ENCODE measurements around the gene PAN2. TPM values are rescaled to one million over a fixed set of nuclear protein-coding genes. Genes with fewer than 3 reads are reported as not detected.

The PAN2 gene
- total RNA-seq, 2 donors from 2014 or later, result 14.5 to 18.4 TPM

DNA sequence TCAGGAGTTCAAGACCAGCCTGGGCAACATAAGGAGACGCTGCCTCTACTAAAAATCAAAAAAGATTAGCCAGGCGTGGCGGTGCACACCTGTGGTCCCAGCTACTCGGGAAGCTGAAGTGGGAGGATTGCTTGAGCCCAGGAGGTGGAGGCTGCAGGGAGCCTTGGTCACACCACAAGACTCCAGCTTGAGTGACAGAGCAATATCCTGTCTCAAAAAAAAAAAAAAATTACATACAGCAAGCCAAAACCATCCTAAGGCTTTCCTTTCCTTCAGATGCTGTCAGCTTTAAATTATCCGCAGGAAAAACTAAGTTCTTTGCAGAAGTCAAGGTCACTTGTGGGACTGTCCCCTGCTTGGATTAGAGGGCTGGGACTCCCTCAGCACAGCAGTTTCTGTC is 35.0 kb downstream of the PAN2 start:
- H3K4me3 ChIP-seq, result peak overlapping the region; percentile 65 to 90
- TF ChIP-seq, protein P1, sequence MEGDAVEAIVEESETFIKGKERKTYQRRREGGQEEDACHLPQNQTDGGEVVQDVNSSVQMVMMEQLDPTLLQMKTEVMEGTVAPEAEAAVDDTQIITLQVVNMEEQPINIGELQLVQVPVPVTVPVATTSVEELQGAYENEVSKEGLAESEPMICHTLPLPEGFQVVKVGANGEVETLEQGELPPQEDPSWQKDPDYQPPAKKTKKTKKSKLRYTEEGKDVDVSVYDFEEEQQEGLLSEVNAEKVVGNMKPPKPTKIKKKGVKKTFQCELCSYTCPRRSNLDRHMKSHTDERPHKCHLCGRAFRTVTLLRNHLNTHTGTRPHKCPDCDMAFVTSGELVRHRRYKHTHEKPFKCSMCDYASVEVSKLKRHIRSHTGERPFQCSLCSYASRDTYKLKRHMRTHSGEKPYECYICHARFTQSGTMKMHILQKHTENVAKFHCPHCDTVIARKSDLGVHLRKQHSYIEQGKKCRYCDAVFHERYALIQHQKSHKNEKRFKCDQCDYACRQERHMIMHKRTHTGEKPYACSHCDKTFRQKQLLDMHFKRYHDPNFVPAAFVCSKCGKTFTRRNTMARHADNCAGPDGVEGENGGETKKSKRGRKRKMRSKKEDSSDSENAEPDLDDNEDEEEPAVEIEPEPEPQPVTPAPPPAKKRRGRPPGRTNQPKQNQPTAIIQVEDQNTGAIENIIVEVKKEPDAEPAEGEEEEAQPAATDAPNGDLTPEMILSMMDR (IDR thresholded peaks at IDR 0.05), result no peak
- no peaks in the 10 kb centered on the region for H3K9me3 ChIP-seq
- H3K36me3 ChIP-seq, result peaks cover 9% of the 10 kb centered on the region
- H3K27ac ChIP-seq, result peak overlapping the region; percentile 88 to 91
- DNase-seq (ENCODE audit: low spot score), result no peak
- no peaks in the 10 kb centered on the region for H3K27me3 ChIP-seq
- H3K4me1 ChIP-seq, result peaks cover 0 to 58% of the 10 kb centered on the region in 2 donors

DNA sequence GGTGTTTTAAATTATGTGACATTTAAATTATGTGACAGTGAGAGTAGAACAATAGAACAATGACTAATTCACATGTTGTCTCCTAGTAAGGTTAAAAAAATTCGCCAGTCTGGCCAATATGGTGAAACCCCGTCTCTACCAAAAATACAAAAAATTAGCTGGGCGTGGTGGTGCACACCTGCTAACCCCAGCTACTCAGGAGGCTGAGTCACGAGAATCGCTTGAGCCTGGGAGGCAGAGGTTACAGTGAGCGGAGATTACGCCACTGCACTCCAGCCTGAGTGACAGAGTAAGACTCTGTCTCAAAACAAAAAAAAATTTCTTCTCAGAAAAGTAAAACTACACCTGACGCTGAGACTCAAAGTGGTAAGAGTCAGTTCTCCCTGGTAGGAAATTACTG is 36.4 kb downstream of the PAN2 start:
- Histone ChIP-seq H3K4me1 (peaks cover 0 to 69% of the 10 kb centered on the region in 2 donors), H3K27ac (no peak overlapping the region)

DNA sequence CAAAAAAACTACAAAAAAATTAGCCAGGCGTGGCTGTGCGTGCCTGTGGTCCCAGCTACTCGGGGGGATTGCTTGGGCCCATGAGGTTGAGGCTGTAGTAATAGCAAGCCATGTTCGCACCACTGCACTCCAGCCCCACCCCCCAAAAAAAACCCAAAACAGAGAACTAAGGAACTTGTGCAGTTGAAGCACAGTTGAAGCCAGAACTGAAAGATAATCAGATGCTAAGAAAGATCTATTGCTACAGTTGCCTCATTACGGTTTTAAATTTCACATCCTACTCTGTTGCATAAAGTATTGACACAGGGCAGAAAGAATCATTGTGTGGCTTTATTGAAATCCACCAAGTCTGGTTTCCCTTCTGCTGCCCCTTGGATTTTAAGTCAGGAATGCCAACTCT is 37.5 kb downstream of the PAN2 start:
- peaks cover 13% of the 10 kb centered on the region for H3K36me3 ChIP-seq
- no peak overlapping the region for H3K27ac ChIP-seq
- TF ChIP-seq, protein P1 (IDR thresholded peaks at IDR 0.05), result no peak
- no peaks in the 10 kb centered on the region for H3K9me3 ChIP-seq
- DNase-seq (ENCODE audit: low spot score), result no peak
- no peaks in the 10 kb centered on the region for H3K27me3 ChIP-seq
- no peak overlapping the region for H3K4me3 ChIP-seq
- peaks cover 0 to 65% of the 10 kb centered on the region in 2 donors for H3K4me1 ChIP-seq

More for the DNA sequence above, 36.4 kb downstream of the PAN2 start:
- Histone ChIP-seq H3K4me3 (no peak overlapping the region), H3K36me3 (peaks cover 9% of the 10 kb centered on the region), H3K9me3 (no peaks in the 10 kb centered on the region), H3K27me3 (no peaks in the 10 kb centered on the region)
- DNase-seq (ENCODE audit: low spot score), result no peak
- TF ChIP-seq, protein P1 (IDR thresholded peaks at IDR 0.05), result no peak

DNA sequence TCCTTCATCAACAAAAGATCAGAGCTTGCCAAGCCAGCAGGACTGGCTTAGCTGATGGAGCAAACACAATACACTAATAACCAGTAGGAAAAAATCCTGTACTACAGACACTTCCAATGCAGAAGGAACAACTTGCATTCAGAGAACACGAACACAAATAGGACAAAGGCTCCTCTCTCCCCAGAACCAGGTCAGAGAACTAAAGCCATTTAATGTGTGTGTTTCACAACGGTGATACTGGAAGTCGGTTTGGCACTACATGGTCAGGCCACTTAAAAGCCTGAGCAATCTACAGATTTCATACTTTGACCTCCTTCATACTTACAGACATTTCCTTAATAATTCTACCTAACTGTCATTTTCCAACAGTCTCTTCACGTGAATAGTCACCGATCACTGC is 40.0 kb downstream of the PAN2 start:
- H3K27ac ChIP-seq, result no peak overlapping the region
- peaks cover 19% of the 10 kb centered on the region for H3K36me3 ChIP-seq
- H3K9me3 ChIP-seq, result no peaks in the 10 kb centered on the region
- DNase-seq (ENCODE audit: low spot score), result no peak
- H3K4me1 ChIP-seq, result peaks cover 0 to 58% of the 10 kb centered on the region in 2 donors
- no peak overlapping the region for H3K4me3 ChIP-seq
- TF ChIP-seq, protein P1 (IDR thresholded peaks at IDR 0.05), result no peak
- no peaks in the 10 kb centered on the region for H3K27me3 ChIP-seq

DNA sequence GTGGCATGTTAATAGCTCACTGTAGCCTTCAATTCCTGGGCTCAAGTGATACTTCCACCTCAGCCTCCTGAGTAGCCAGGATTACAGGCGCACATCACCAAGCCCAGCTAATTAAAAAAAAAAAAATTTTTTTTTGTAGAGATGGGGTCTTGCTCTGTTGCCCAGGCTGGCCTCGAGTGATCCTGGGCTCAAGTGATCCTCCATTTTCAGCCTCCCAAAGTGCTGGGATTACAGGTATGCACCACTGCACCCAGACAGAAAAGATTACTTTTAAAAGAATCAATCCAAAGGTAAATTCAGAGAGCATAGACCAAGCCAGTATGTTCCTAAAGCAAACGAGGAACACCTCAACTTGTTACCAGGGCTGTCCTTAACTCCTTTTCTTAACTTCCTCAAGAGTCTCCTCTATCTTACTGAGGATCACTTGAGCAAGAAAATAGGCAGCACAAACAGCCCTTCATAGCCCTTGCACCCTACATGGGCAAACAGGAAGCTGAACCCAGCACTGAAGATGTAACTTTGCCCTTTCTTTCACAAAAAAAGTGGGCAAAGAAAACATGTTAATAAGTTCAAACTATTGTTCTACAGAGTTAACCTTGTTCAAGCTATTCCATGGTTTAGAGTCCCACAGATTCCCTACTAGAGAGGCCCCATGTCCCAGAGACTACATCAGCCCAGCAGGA is 45.0 kb downstream of the PAN2 start:
- Histone ChIP-seq H3K9me3 (no peaks in the 10 kb centered on the region), H3K36me3 (peaks cover 31% of the 10 kb centered on the region), H3K27me3 (no peaks in the 10 kb centered on the region), H3K27ac (no peak overlapping the region), H3K4me1 (peaks cover 0 to 38% of the 10 kb centered on the region in 2 donors), H3K4me3 (no peak overlapping the region)
- no peak for DNase-seq (ENCODE audit: low spot score)
- TF ChIP-seq, protein P1 (IDR thresholded peaks at IDR 0.05), result no peak

Data from right atrium auricular region (tissue), 2 donors.